ENCODE measurements around the gene FBN1. TPM values are rescaled to one million over a fixed set of nuclear protein-coding genes. Genes with fewer than 3 reads are reported as not detected.
A peak's percentile ranks its signal among the peaks of the same experiment; 100 is the strongest.

The FBN1 gene
- total RNA-seq, 4 donors from 2014 or later = 153 to 266 (median 203) TPM

- no peak for ATAC-seq
- peaks cover 0 to 5% of the 10 kb centered on the region in 2 donors for H3K36me3 ChIP-seq
- peaks cover 7 to 26% (median 12%) of the 10 kb centered on the region in 3 donors for H3K4me1 ChIP-seq
- 90 to 97% methylated on average over 5 of the region's 5 CpGs for WGBS, 2 donors (ENCODE audit: low coverage in 1 of 2)
- H3K27ac ChIP-seq = no peak overlapping the region
- H3K4me3 ChIP-seq = no peak overlapping the region
- H3K9me3 ChIP-seq = no peaks in the 10 kb centered on the region
- TF ChIP-seq EP300 (IDR thresholded peaks at IDR 0.05) = no peak
- no peak for TF ChIP-seq POLR2A (IDR thresholded peaks at IDR 0.05)
- no peak for TF ChIP-seq CTCF (IDR thresholded peaks at IDR 0.05)
- TF ChIP-seq POLR2AphosphoS5 (IDR thresholded peaks at IDR 0.05) = no peak
- H3K27me3 ChIP-seq = no peaks in the 10 kb centered on the region
These were observed 72.7 kb downstream of the FBN1 start for GRCh38 chr15:48572823-48573222.

- WGBS, 2 donors (ENCODE audit: low coverage in 1 of 2) = 89 to 96% methylated on average over 2 of the region's 2 CpGs
- peaks cover 2 to 24% (median 7%) of the 10 kb centered on the region in 3 donors for H3K4me1 ChIP-seq
- no peaks in the 10 kb centered on the region for H3K9me3 ChIP-seq
- H3K27ac ChIP-seq = no peak overlapping the region
- no peaks in the 10 kb centered on the region for H3K27me3 ChIP-seq
- H3K36me3 ChIP-seq = peaks cover 0 to 5% of the 10 kb centered on the region in 2 donors
- no peak overlapping the region for H3K4me3 ChIP-seq
- no peak for TF ChIP-seq EP300 (IDR thresholded peaks at IDR 0.05)
- no peak for TF ChIP-seq POLR2A (IDR thresholded peaks at IDR 0.05)
- TF ChIP-seq POLR2AphosphoS5 (IDR thresholded peaks at IDR 0.05) = no peak
- TF ChIP-seq CTCF (IDR thresholded peaks at IDR 0.05) = no peak
- no peak for ATAC-seq
These were observed 74.0 kb downstream of the FBN1 start for GRCh38 chr15:48571510-48571909.

GRCh38 chr15:48570822-48571221 is 74.7 kb downstream of the FBN1 start:
- H3K9me3 ChIP-seq = no peaks in the 10 kb centered on the region
- TF ChIP-seq POLR2A (IDR thresholded peaks at IDR 0.05) = no peak
- no peak for TF ChIP-seq EP300 (IDR thresholded peaks at IDR 0.05)
- H3K36me3 ChIP-seq = peaks cover 0 to 5% of the 10 kb centered on the region in 2 donors
- peak overlapping the region in 1 of 4 donors; percentile 30 for H3K27ac ChIP-seq
- H3K27me3 ChIP-seq = no peaks in the 10 kb centered on the region
- peaks cover 2 to 30% (median 12%) of the 10 kb centered on the region in 3 donors for H3K4me1 ChIP-seq
- H3K4me3 ChIP-seq = no peak overlapping the region
- 0 to 33% methylated on average over 1 of the region's 1 CpG for WGBS, 2 donors (ENCODE audit: low coverage in 1 of 2)
- no peak for ATAC-seq

- no peak for ATAC-seq
- Histone ChIP-seq H3K4me3 (no peak overlapping the region), H3K27me3 (no peaks in the 10 kb centered on the region), H3K4me1 (peaks cover 2 to 41% (median 15%) of the 10 kb centered on the region in 3 donors), H3K27ac (no peak overlapping the region), H3K36me3 (peaks cover 0 to 5% of the 10 kb centered on the region in 2 donors), H3K9me3 (no peaks in the 10 kb centered on the region)
- 89 to 97% methylated on average over 2 to 3 of the region's 3 CpGs for WGBS, 2 donors (ENCODE audit: low coverage in 1 of 2)
- no peak for TF ChIP-seq CTCF (IDR thresholded peaks at IDR 0.05)
- TF ChIP-seq EP300 (IDR thresholded peaks at IDR 0.05) = no peak
- TF ChIP-seq POLR2AphosphoS5 (IDR thresholded peaks at IDR 0.05) = no peak
- TF ChIP-seq POLR2A (IDR thresholded peaks at IDR 0.05) = no peak
These were observed 75.8 kb downstream of the FBN1 start for GRCh38 chr15:48569591-48570302.

GRCh38 chr15:48566668-48567067 is 78.8 kb downstream of the FBN1 start:
- no peaks in the 10 kb centered on the region for H3K36me3 ChIP-seq
- WGBS, 2 donors (ENCODE audit: low coverage in 1 of 2) = 41 to 62% methylated on average over 4 of the region's 4 CpGs
- TF ChIP-seq POLR2A (IDR thresholded peaks at IDR 0.05) = no peak
- no peak for TF ChIP-seq CTCF (IDR thresholded peaks at IDR 0.05)
- no peak for TF ChIP-seq EP300 (IDR thresholded peaks at IDR 0.05)
- ATAC-seq = no peak
- no peaks in the 10 kb centered on the region for H3K27me3 ChIP-seq
- H3K27ac ChIP-seq = peak overlapping the region in 3 of 4 donors; percentile 3 to 48 (median 27)
- no peak overlapping the region for H3K4me3 ChIP-seq
- H3K9me3 ChIP-seq = no peaks in the 10 kb centered on the region
- peaks cover 2 to 61% (median 15%) of the 10 kb centered on the region in 3 donors for H3K4me1 ChIP-seq
